Fibroblast of mammary gland (primary cell): ENCODE measurements around the gene SDK2.

Experiments
- DNase-seq: peaks from one replicate; pipeline ENCODE4 v3.0.0-alpha.2; 2010; ENCODE audit warnings: low read depth
- H3K4me3 ChIP-seq: 2 replicates; pipeline ENCODE4 v1.5.1; 2011; ENCODE audit warnings: low read depth, mild to moderate bottlenecking, low read length, moderate library complexity; ENCODE audit not compliant: control insufficient read depth
- CTCF ChIP-seq: conservative IDR thresholded peaks from 2 replicates; pipeline ENCODE4 v1.5.1; 2011; ENCODE audit warnings: low read depth, low read length, inconsistent platforms; ENCODE audit not compliant: control insufficient read depth, insufficient read depth

Gene SDK2

GRCh38 chr17:73410586-73411312 lies 233.5 kb downstream of the SDK2 start:
- no peak for DNase-seq
- H3K4me3 ChIP-seq: no peak overlapping the region
- TF ChIP-seq CTCF: no peak

- DNase-seq: no peak
- TF ChIP-seq CTCF: no peak
- no peak overlapping the region for H3K4me3 ChIP-seq
These were observed 240.0 kb downstream of the SDK2 start for GRCh38 chr17:73404246-73404645.

GRCh38 chr17:73402466-73402865 lies 241.8 kb downstream of the SDK2 start:
- no peak overlapping the region for H3K4me3 ChIP-seq
- no peak for DNase-seq
- no peak for TF ChIP-seq CTCF

GRCh38 chr17:73401911-73402310 lies 242.3 kb downstream of the SDK2 start:
- H3K4me3 ChIP-seq: no peak overlapping the region
- DNase-seq: peak; percentile 34
- no peak for TF ChIP-seq CTCF

GRCh38 chr17:73400915-73401545 lies 243.2 kb downstream of the SDK2 start:
- no peak for DNase-seq
- H3K4me3 ChIP-seq: no peak overlapping the region
- no peak for TF ChIP-seq CTCF

GRCh38 chr17:73399056-73399455 lies 245.2 kb downstream of the SDK2 start:
- no peak overlapping the region for H3K4me3 ChIP-seq
- DNase-seq: no peak
- no peak for TF ChIP-seq CTCF
